LNCaP clone FGC (cell line): ENCODE measurements around the gene IER5.
"Not testable (repeated sequence)": the region's sequence is repeated elsewhere in the genome, so short reads cannot be mapped to it uniquely, and the experiment has no call there.

ENCODE experiments used
- DNase-seq: peaks from one replicate; pipeline ENCODE4 v3.0.0-alpha.2; 2011; ENCODE audit warnings: low read depth
- H3K4me3 ChIP-seq: 2 replicates; pipeline ENCODE4 v1.5.1; 2011; ENCODE audit warnings: mild to moderate bottlenecking, low read depth, low read length, control low read depth
- TF ChIP-seq, protein P1 (sequence below): IDR thresholded peaks from 2 replicates; pipeline ENCODE4 v1.5.1; 2012; ENCODE audit warnings: mild to moderate bottlenecking; ENCODE audit not compliant: control insufficient read depth, insufficient read depth; ENCODE audit errors: extremely low read depth

IER5 gene

DNA sequence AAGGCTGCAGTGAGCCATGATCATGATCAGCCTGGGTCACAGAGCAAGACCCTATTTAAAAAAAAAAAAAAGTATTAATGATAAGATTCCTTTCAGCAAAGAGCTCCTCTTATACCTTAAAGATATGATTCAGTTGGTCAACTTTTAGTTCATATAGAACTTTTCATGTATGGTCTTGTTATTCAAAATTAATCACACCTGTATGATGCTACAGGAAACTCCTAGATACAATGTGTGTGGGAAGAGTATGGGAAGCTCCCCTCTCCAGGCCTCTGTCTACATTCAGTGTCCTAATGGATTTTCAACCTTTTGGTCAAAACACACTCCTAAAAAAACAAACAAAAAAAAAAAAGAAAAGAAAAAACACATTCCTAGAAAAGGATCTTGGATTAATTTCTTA is 37.6 kb upstream of the IER5 start:
- H3K4me3 ChIP-seq: no peak overlapping the region
- TF ChIP-seq, protein P1, sequence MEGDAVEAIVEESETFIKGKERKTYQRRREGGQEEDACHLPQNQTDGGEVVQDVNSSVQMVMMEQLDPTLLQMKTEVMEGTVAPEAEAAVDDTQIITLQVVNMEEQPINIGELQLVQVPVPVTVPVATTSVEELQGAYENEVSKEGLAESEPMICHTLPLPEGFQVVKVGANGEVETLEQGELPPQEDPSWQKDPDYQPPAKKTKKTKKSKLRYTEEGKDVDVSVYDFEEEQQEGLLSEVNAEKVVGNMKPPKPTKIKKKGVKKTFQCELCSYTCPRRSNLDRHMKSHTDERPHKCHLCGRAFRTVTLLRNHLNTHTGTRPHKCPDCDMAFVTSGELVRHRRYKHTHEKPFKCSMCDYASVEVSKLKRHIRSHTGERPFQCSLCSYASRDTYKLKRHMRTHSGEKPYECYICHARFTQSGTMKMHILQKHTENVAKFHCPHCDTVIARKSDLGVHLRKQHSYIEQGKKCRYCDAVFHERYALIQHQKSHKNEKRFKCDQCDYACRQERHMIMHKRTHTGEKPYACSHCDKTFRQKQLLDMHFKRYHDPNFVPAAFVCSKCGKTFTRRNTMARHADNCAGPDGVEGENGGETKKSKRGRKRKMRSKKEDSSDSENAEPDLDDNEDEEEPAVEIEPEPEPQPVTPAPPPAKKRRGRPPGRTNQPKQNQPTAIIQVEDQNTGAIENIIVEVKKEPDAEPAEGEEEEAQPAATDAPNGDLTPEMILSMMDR: no peak
- DNase-seq: no peak

DNA sequence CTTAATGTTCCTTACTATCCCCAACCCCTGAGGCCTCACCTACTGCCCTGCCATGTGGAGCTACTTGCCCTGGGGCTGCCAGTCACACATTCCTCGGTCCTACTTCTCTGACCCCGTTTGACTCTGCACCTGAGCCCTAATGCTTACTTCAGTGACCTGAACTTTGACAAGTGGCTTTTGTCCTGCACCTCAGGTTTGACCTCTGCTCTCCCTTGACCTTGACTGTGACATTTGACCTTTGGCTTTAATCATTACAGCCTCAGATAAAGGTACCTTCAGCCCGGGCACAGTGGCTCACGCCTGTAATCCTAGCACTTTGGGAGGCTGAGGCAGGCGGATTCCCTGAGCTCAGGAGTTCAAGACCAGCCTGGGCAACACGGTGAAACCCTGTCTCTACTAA is 31.9 kb upstream of the IER5 start:
- TF ChIP-seq, protein P1: no peak
- no peak overlapping the region for H3K4me3 ChIP-seq
- no peak for DNase-seq

DNA sequence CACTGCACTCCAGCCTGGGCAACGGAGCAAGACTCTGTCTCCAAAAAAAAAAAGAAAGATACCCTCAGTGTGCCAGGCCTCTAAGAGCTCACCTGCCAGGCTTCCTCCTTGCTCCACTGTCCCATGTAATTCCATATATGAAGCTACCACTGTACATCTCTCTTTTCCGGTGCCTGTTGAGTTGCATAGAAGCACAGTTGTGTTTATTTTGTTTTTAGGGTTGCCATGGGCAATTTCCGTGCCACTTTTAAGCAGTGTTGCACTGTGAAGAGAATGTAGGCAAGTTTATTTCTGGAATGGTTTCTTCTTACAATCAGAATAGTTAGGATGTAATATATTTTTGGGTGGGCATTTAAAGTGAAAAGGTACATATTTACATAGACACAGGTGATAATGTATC is 31.4 kb upstream of the IER5 start:
- no peak overlapping the region for H3K4me3 ChIP-seq
- TF ChIP-seq, protein P1: no peak
- no peak for DNase-seq

DNA sequence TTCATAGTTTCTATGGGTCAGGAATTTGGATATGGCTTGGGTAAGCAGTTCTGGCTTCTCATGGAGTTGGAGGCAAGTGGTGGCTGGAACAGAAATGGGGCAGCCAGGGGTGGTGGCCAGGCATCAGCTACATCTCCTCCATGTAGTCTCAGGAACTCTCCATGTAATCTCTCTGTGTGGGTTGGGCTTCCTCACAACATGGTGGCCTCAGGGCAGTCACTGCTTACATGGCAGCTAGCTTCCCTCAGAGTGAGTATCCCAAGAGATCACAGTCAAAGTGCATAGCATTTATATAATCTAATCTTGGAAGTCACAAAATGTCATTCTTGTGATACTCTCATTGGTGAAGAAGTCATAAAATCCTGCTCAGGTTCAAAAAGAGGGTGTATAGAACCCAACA is 29.1 kb upstream of the IER5 start:
- DNase-seq: no peak
- TF ChIP-seq, protein P1: no peak
- no peak overlapping the region for H3K4me3 ChIP-seq

DNA sequence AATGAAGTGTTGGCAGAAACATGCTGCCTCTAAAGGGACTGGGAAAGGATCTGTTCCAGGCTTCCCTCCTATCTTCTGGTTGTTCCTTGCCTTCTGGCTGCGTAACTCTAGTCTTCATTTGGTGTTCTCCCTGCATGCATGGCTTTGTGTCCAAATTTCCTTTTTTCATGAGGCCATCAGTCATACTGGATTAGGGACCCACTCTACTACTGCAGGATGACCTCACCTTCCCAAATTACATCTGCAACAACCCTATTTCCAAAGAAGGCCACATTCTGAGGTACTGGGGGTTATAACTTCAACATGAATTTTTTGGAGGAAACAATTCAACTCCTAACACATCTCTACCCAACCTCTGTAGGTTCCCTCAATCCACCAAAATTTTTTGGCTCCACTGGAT is 28.4 kb upstream of the IER5 start:
- no peak overlapping the region for H3K4me3 ChIP-seq
- no peak for DNase-seq
- TF ChIP-seq, protein P1: no peak

DNA sequence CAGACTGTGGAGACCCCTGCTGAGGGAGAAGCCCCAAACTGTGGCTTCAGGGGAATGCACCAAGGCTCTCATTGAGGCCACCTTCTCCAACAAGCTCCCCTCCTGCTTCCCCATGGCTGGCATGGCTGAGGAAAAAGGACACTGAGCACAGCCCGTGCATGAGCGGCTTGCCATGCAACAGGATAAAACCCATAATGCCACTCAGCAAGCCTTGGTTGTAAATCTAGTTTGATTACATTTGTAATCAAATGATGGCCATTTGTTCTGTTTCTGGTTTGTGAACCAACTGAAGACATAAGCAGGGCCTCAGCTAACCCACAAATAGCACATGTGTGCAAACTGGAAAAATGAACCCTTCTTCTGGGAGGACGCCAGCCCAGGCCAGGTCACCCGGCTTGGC is 27.6 kb upstream of the IER5 start:
- DNase-seq, H3K4me3 ChIP-seq: not testable (repeated sequence)

DNA sequence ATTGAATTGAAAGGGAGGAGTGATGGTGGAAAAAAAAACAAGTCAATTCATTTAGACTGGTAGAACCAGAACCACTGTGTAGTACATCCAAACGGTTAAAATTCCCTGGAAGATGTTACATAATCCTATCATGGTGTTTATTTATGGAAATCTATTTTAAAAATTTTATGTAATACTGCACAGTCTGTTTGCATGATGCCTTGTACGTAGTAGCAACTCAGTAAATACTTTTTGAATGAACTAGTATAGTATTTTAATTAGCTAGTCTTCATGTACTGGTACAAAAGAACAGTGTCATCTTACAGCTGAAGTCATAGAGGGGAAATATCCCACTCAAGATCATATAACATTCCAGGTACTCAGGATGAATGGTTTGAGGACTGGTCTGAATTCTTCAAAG is 27.0 kb upstream of the IER5 start:
- TF ChIP-seq, protein P1: no peak

More for the DNA sequence above, 27.0 kb upstream of the IER5 start:
- no peak for DNase-seq
- H3K4me3 ChIP-seq: no peak overlapping the region
